Trophoblast cell (in vitro differentiated cells and primary cell): ENCODE measurements around the gene EPHB1.
"Not testable (repeated sequence)": the region's sequence is repeated elsewhere in the genome, so short reads cannot be mapped to it uniquely, and the experiment has no call there.

Experiments used
- DNase-seq, 2 donors: peaks; one replicate each; pipeline ENCODE4 v3.0.0-alpha.2; 2016
- H2AFZ ChIP-seq: 2 replicates; pipeline ENCODE4 v1.6.1; 2013; ENCODE audit warnings: low read length, moderate library complexity, mild to moderate bottlenecking; ENCODE audit not compliant: insufficient read depth, poor library complexity
- H2AK5ac ChIP-seq: 2 replicates; pipeline ENCODE4 v1.6.1; 2013; ENCODE audit warnings: mild to moderate bottlenecking, low read length
- H2BK120ac ChIP-seq: 2 replicates; pipeline ENCODE4 v1.6.1; 2013; ENCODE audit warnings: low read length, mild to moderate bottlenecking, moderate library complexity; ENCODE audit not compliant: insufficient read depth, poor library complexity
- H2BK12ac ChIP-seq: 2 replicates; pipeline ENCODE4 v1.6.1; 2013; ENCODE audit warnings: mild to moderate bottlenecking, low read length, moderate library complexity
- H2BK5ac ChIP-seq: 2 replicates; pipeline ENCODE4 v1.6.1; 2013; ENCODE audit warnings: low read length, low read depth, moderate library complexity, mild to moderate bottlenecking; ENCODE audit not compliant: poor library complexity
- H3K14ac ChIP-seq: 2 replicates; pipeline ENCODE4 v1.6.1; 2013; ENCODE audit warnings: mild to moderate bottlenecking, low read length
- H3K18ac ChIP-seq: 2 replicates; pipeline ENCODE4 v1.6.1; 2013; ENCODE audit warnings: mild to moderate bottlenecking, low read length
- H3K23ac ChIP-seq: 2 replicates; pipeline ENCODE4 v1.6.1; 2013; ENCODE audit warnings: low read length
- H3K27ac ChIP-seq: 2 replicates; pipeline ENCODE4 v1.5.1; 2013; ENCODE audit warnings: low read depth, mild to moderate bottlenecking, inconsistent platforms, low read length, moderate library complexity
- H3K27me3 ChIP-seq: 2 replicates; pipeline ENCODE4 v1.6.1; 2013; ENCODE audit warnings: inconsistent platforms, mild to moderate bottlenecking, low read length, moderate library complexity; ENCODE audit not compliant: insufficient read depth
- H3K36me3 ChIP-seq, 2 experiments: 1 replicate in 1 of 2; 2 replicates in 1 of 2; pipeline ENCODE4 v1.6.1; 2013; ENCODE audit warnings: low read length in 2 of 2, mild to moderate bottlenecking in 2 of 2, moderate library complexity in 1 of 2; ENCODE audit not compliant: insufficient read depth in 2 of 2, control insufficient read depth in 1 of 2
- H3K4ac ChIP-seq: 2 replicates; pipeline ENCODE4 v1.6.1; 2013; ENCODE audit warnings: low read depth, mild to moderate bottlenecking, low read length, moderate library complexity
- H3K4me1 ChIP-seq, 2 experiments: 1 replicate in 1 of 2; 2 replicates in 1 of 2; pipeline ENCODE4 v1.6.1; 2013; ENCODE audit warnings: low read length in 2 of 2, mild to moderate bottlenecking in 2 of 2, moderate library complexity in 1 of 2; ENCODE audit not compliant: insufficient read depth in 2 of 2, control insufficient read depth in 1 of 2
- H3K4me2 ChIP-seq: 2 replicates; pipeline ENCODE4 v1.6.1; 2013; ENCODE audit warnings: inconsistent platforms, mild to moderate bottlenecking, low read length, moderate library complexity
- H3K4me3 ChIP-seq: 2 replicates; pipeline ENCODE4 v1.5.1; 2013; ENCODE audit warnings: mild to moderate bottlenecking, low read depth, low read length, inconsistent platforms
- H3K79me1 ChIP-seq: one replicate; pipeline ENCODE4 v1.6.1; 2013; ENCODE audit warnings: low read length
- H3K79me2 ChIP-seq: 2 replicates; pipeline ENCODE4 v1.6.1; 2013; ENCODE audit warnings: low read length, mild to moderate bottlenecking; ENCODE audit not compliant: control insufficient read depth, insufficient read depth, poor library complexity
- H3K9ac ChIP-seq: 2 replicates; pipeline ENCODE4 v1.6.1; 2013; ENCODE audit warnings: mild to moderate bottlenecking, low read length
- H3K9me3 ChIP-seq: 2 replicates; pipeline ENCODE4 v1.6.1; 2013; ENCODE audit warnings: low read depth, mild to moderate bottlenecking, control low read depth, inconsistent platforms, low read length; ENCODE audit not compliant: insufficient read depth
- H4K12ac ChIP-seq: 2 replicates; pipeline ENCODE4 v1.6.1; 2013; ENCODE audit warnings: low read depth, mild to moderate bottlenecking, low read length, moderate library complexity
- H4K8ac ChIP-seq: 2 replicates; pipeline ENCODE4 v1.6.1; 2013; ENCODE audit warnings: low read depth, mild to moderate bottlenecking, low read length, moderate library complexity
- H4K91ac ChIP-seq: one replicate; pipeline ENCODE4 v1.6.1; 2013; ENCODE audit warnings: low read depth, mild to moderate bottlenecking, low read length, moderate library complexity
- WGBS: extraction: QIAGEN DNeasy Blood & Tissue Kit; methylation state at CpG from one replicate; pipeline ENCODE4 v1.1.7; 2013; ENCODE audit warnings: missing lambda C conversion rate; ENCODE audit not compliant: insufficient read length, insufficient coverage; ENCODE audit errors: extremely low coverage; 5-methylcytosine and 5-hydroxymethylcytosine counted together

The EPHB1 gene

GRCh38 chr3:134970895-134971294, 175.8 kb downstream of the EPHB1 start:
- no peak for DNase-seq
- Histone ChIP-seq H3K18ac (no peak overlapping the region), H2AFZ (no peak overlapping the region), H3K9ac (no peak overlapping the region), H4K91ac (no peak overlapping the region), H4K12ac (no peak overlapping the region), H3K27ac (no peak overlapping the region), H3K27me3 (no peaks in the 10 kb centered on the region), H3K9me3 (peaks cover 2% of the 10 kb centered on the region), H3K4ac (no peak overlapping the region), H2BK12ac (no peak overlapping the region), H3K79me1 (no peaks in the 10 kb centered on the region), H3K14ac (no peak overlapping the region), H3K79me2 (no peaks in the 10 kb centered on the region), H3K4me3 (no peak overlapping the region), H4K8ac (no peak overlapping the region), H2BK5ac (no peak overlapping the region), H3K36me3 (no peaks in the 10 kb centered on the region), H3K4me1 (no peaks in the 10 kb centered on the region), H2BK120ac (no peak overlapping the region), H2AK5ac (no peak overlapping the region), H3K4me2 (no peak overlapping the region), H3K23ac (no peak overlapping the region)
- WGBS: no CpG with 5 or more reads among the region's 2 CpGs

GRCh38 chr3:134971306-134971705, 176.2 kb downstream of the EPHB1 start:
- WGBS: no CpG with 5 or more reads among the region's 3 CpGs
- no peak overlapping the region for H3K14ac ChIP-seq

GRCh38 chr3:134971907-134972306, 176.8 kb downstream of the EPHB1 start:
- not testable (repeated sequence) for H2AFZ ChIP-seq, H3K4me2 ChIP-seq, H3K14ac ChIP-seq, H2BK12ac ChIP-seq, H3K23ac ChIP-seq, H3K4me3 ChIP-seq, H2BK5ac ChIP-seq, H3K27me3 ChIP-seq, H3K36me3 ChIP-seq, H3K27ac ChIP-seq, H3K9ac ChIP-seq, H3K9me3 ChIP-seq, H3K79me1 ChIP-seq, H3K4me1 ChIP-seq, H3K79me2 ChIP-seq, H2AK5ac ChIP-seq, H4K12ac ChIP-seq, H4K91ac ChIP-seq, DNase-seq, H3K18ac ChIP-seq, H4K8ac ChIP-seq, H3K4ac ChIP-seq, H2BK120ac ChIP-seq

More at GRCh38 chr3:134971306-134971705, 176.2 kb downstream of the EPHB1 start:
- Histone ChIP-seq H3K4ac (no peak overlapping the region), H3K18ac (no peak overlapping the region), H2AFZ (no peak overlapping the region), H2BK120ac (no peak overlapping the region), H3K79me1 (no peaks in the 10 kb centered on the region), H3K9me3 (peaks cover 2% of the 10 kb centered on the region), H3K4me2 (no peak overlapping the region), H3K9ac (no peak overlapping the region), H2AK5ac (no peak overlapping the region), H3K36me3 (no peaks in the 10 kb centered on the region), H2BK12ac (no peak overlapping the region), H3K4me3 (no peak overlapping the region), H4K12ac (no peak overlapping the region), H3K27ac (no peak overlapping the region), H2BK5ac (no peak overlapping the region), H3K27me3 (no peaks in the 10 kb centered on the region), H4K8ac (no peak overlapping the region), H4K91ac (no peak overlapping the region), H3K23ac (no peak overlapping the region), H3K79me2 (no peaks in the 10 kb centered on the region), H3K4me1 (no peaks in the 10 kb centered on the region)
- no peak for DNase-seq

- H3K4ac ChIP-seq: no peak overlapping the region
- no peak overlapping the region for H3K18ac ChIP-seq
- no peak overlapping the region for H3K14ac ChIP-seq
- no peak overlapping the region for H3K27ac ChIP-seq
- no peak overlapping the region for H3K4me2 ChIP-seq
- H3K36me3 ChIP-seq: no peaks in the 10 kb centered on the region
- no peak overlapping the region for H4K91ac ChIP-seq
- no peak overlapping the region for H3K9ac ChIP-seq
- H2BK120ac ChIP-seq: no peak overlapping the region
- no CpG with 5 or more reads among the region's 2 CpGs for WGBS
- no peak overlapping the region for H2AK5ac ChIP-seq
- H2BK12ac ChIP-seq: no peak overlapping the region
- no peak overlapping the region for H2BK5ac ChIP-seq
- no peak overlapping the region for H2AFZ ChIP-seq
- H4K8ac ChIP-seq: no peak overlapping the region
- no peak overlapping the region for H3K4me3 ChIP-seq
- H4K12ac ChIP-seq: no peak overlapping the region
- no peaks in the 10 kb centered on the region for H3K79me1 ChIP-seq
- DNase-seq: no peak
- H3K23ac ChIP-seq: no peak overlapping the region
- H3K4me1 ChIP-seq: no peaks in the 10 kb centered on the region
- no peaks in the 10 kb centered on the region for H3K79me2 ChIP-seq
- no peaks in the 10 kb centered on the region for H3K27me3 ChIP-seq
- H3K9me3 ChIP-seq: no peaks in the 10 kb centered on the region
Observed at GRCh38 chr3:134972836-134973455, 177.9 kb downstream of the EPHB1 start.
